Epithelial cell of umbilical artery (primary cell): ENCODE results near the gene NDUFB7. TPM values are rescaled to one million over a fixed set of nuclear protein-coding genes. Genes with fewer than 3 reads are reported as not detected.

Experiments used
- total RNA-seq: library from RNA; depleted of rRNA; stranded (reverse); fragments of >200 nt; gene quantifications from 2 replicates; pipeline ENCODE4 v1.2.3, GENCODE V29; 2014

Gene NDUFB7
- 335 and 432 TPM in 2 replicates for total RNA-seq

GRCh38 chr19:14571695-14572490, at the start of gene NDUFB7:
Gene NDUFB7, minus strand, starts transcription at chr19:14572066. Its CDS starts 66 bp downstream, at chr19:14572000.

GRCh38 chr19:14582894-14583340, 11.1 kb upstream of the NDUFB7 start, which contains the start of gene CLEC17A:
Gene CLEC17A, plus strand, starts transcription at chr19:14583084. Its CDS starts 77 bp downstream, at chr19:14583161.

GRCh38 chr19:14529254-14530004, 42.4 kb downstream of the NDUFB7 start, which contains the start of gene TECR:
Gene TECR, plus strand, starts transcription at chr19:14529594. Its CDS starts 103 bp downstream, at chr19:14529697.

GRCh38 chr19:14517840-14518505, 53.9 kb downstream of the NDUFB7 start, which contains the start of gene DNAJB1:
Gene DNAJB1, minus strand, starts transcription at chr19:14518397. Its CDS starts 48 bp downstream, at chr19:14518349.

Other genes starting within 250 kb of the NDUFB7 start
- 2.3 and 4.4 TPM in 2 replicates for gene ADGRE5, start 190.6 kb downstream of the NDUFB7 start, total RNA-seq
- 99.1 and 114 TPM in 2 replicates for gene DDX39A, start 152.7 kb downstream of the NDUFB7 start, total RNA-seq
- 205 and 286 TPM in 2 replicates for gene PKN1, start 138.8 kb downstream of the NDUFB7 start, total RNA-seq
- 0.65 and 1.2 TPM in 2 replicates for gene PTGER1, start 96.7 kb downstream of the NDUFB7 start, total RNA-seq
- 144 and 154 TPM in 2 replicates for gene GIPC1, start 75.9 kb downstream of the NDUFB7 start, total RNA-seq
- 27.3 and 41.8 TPM in 2 replicates for gene DNAJB1, start 53.7 kb downstream of the NDUFB7 start, total RNA-seq
- 19.5 and 25.5 TPM in 2 replicates for gene TECR, start 42.5 kb downstream of the NDUFB7 start, total RNA-seq
- under 0.01 TPM in 1 of 2 replicates, not detected in the other for gene CLEC17A, start 11.0 kb upstream of the NDUFB7 start, total RNA-seq
- not detected in 2 replicates for gene ADGRE3, start 102.8 kb upstream of the NDUFB7 start, total RNA-seq
- 11.7 and 23.4 TPM in 2 replicates for gene ZNF333, start 118.0 kb upstream of the NDUFB7 start, total RNA-seq
- not detected in 2 replicates for gene ADGRE2, start 206.5 kb upstream of the NDUFB7 start, total RNA-seq